Heart left ventricle (tissue), 16 donors: ENCODE measurements around the gene GSK3B. TPM values are rescaled to one million over a fixed set of nuclear protein-coding genes. Genes with fewer than 3 reads are reported as not detected.

Source experiments
- ATAC-seq, 4 donors: fragments of 200-7000 bp; cut with Tn5 transposase; one replicate each; pipeline ENCODE4 v1.9.1; 2020 to 2022; ENCODE audit warnings: moderate library complexity in 4 of 4, mild to moderate bottlenecking in 3 of 4, moderate number of reproducible peaks in 1 of 4
- DNase-seq, 5 donors: peaks; one replicate each; pipeline ENCODE4 v3.0.0-alpha.2; 2020
- H3K27ac ChIP-seq, 12 donors: fragments of 200-600 bp; sonication (generic) in 4 of 12; one replicate each; pipeline versions ENCODE4 v1.5.0 to v1.8.0; 2016 to 2022; ENCODE audit warnings: mild to moderate bottlenecking in 2 of 12
- H3K27me3 ChIP-seq, 9 donors: fragments of 200-600 bp; sonication (generic) in 2 of 9; one replicate each; pipeline versions ENCODE4 v1.5.1 to v1.8.0; 2016 to 2022; ENCODE audit warnings: mild to moderate bottlenecking in 3 of 9
- H3K36me3 ChIP-seq, 9 donors: fragments of 200-600 bp; sonication (generic) in 2 of 9; one replicate each; pipeline versions ENCODE4 v1.5.0 to v1.8.0; 2018 to 2022; ENCODE audit warnings: mild to moderate bottlenecking in 2 of 9
- H3K4me1 ChIP-seq, 12 donors: fragments of 200-600 bp; sonication (generic) in 4 of 12; one replicate each; pipeline versions ENCODE4 v1.5.0 to v1.8.0; 2016 to 2022; ENCODE audit warnings: mild to moderate bottlenecking in 3 of 12
- H3K4me3 ChIP-seq, 12 donors: fragments of 200-600 bp; sonication (generic) in 4 of 12; one replicate each; pipeline versions ENCODE4 v1.5.0 to v1.8.0; 2017 to 2022; ENCODE audit warnings: mild to moderate bottlenecking in 9 of 12, moderate library complexity in 4 of 12
- H3K9me3 ChIP-seq, 12 donors: fragments of 200-600 bp; sonication (generic) in 4 of 12; one replicate each; pipeline versions ENCODE4 v1.5.0 to v1.8.0; 2016 to 2022; ENCODE audit warnings: mild to moderate bottlenecking in 1 of 12
- CTCF ChIP-seq, 12 donors: fragments of 200-600 bp; sonication (generic) in 4 of 12; IDR thresholded peaks; one replicate each; pipeline versions ENCODE4 v1.5.0 to v1.8.0; 2018 to 2022; ENCODE audit warnings: antibody characterized with exemption in 12 of 12, mild to moderate bottlenecking in 5 of 12
- POLR2A ChIP-seq, 2 donors: fragments of 450-650 bp; IDR thresholded peaks; one replicate each; pipeline ENCODE4 v1.6.1; 2017; ENCODE audit warnings: antibody characterized with exemption in 2 of 2, mild to moderate bottlenecking in 2 of 2, moderate library complexity in 2 of 2
- WGBS, 4 donors: extraction: QIAGEN DNeasy Blood & Tissue Kit in 2 of 4; methylation state at CpG; one replicate each; pipeline versions ENCODE4 v1.1.5 to v1.1.7; 2013 to 2018; 5-methylcytosine and 5-hydroxymethylcytosine counted together
- intact Hi-C, 10 donors: fragments of 100-400 bp; cut with DNase I; formaldehyde crosslinking; loops; one replicate each; pipeline versions ENCODE4 v1.11.1 to v1.14.2; 2022
- polyA plus RNA-seq, 2 donors: library from polyadenylated mRNA; stranded (reverse); fragments of 200-250 nt; gene quantifications; one replicate each; pipeline ENCODE4 v1.2.3, GENCODE V29; 2013
- total RNA-seq, 9 donors: library from RNA; depleted of rRNA in 2 of 9; stranded (reverse); fragments of >200 nt in 2 of 9; fragmentation: NEBNext Ultra II Directional in 3 of 9; extraction: Animal tissue kit (Norgen Biotek cat#: 25700) in 3 of 9; gene quantifications; one replicate each; pipeline versions ENCODE4 v1.1.0 to v1.2.4, GENCODE V29; 2016 to 2023
- donor health status: ischemic (EF 13 %, LVEDD 7.1; RV severe dilation, severe dysfunction).
- donor health status: healthy with polysubstance abuse.
- donor health status: DM: no; HTN: yes; CAD: no.
- donor health status: DM: no; HTN: no; CAD: no.
- donor health status: ischemic (EF 25% LVEDD 6.9; RV normal size, moderate dysfunction).
- donor health status: ischemic (EF 25% LVEDD 5.7; RV mildly dilated, moderate dysfunction).
- donor health status: healthy.
- donor health status: DM: yes; HTN: yes; CAD: no.
- donor health status: ischemic (EF 35%, LVEDD 5.7; RV mildly dilated, moderate dysfunction).
- donor health status: nonischemic (EF 11% LVEDD 7.7; RV severe dilation, severe dysfunction).
- donor health status: DM: yes; HTN: yes; CAD: no.
- donor health status: PGD.
- donor health status: ischemic (EF 29% LVEDD 5.4; RV normal size, mild dysfunction).
- donor health status: nonischemic (EF 23%, LVEDD 6.1; RV moderate dilation, normal function).

The GSK3B gene
- total and polyA plus RNA-seq, 11 donors: 8.8 to 58.9 (median 41.2) TPM

- Histone ChIP-seq H3K36me3 (no peaks in the 10 kb centered on the region), H3K4me3 (no peak overlapping the region), H3K27me3 (no peaks in the 10 kb centered on the region), H3K9me3 (no peaks in the 10 kb centered on the region), H3K4me1 (no peaks in the 10 kb centered on the region), H3K27ac (no peak overlapping the region)
- TF ChIP-seq POLR2A (IDR thresholded peaks at IDR 0.05) (no peak), CTCF (IDR thresholded peaks at IDR 0.05) (no peak)
- intact Hi-C loops: no loop called here
- DNase-seq (no peak), ATAC-seq (no peak)
- WGBS, 4 donors: 85 to 94% (median 90%) methylated on average over 2 of the region's 2 CpGs
Measured at GRCh38 chr3:120129718-120130513, 35.7 kb upstream of the GSK3B start.

- H3K4me3 ChIP-seq: no peak overlapping the region
- H3K36me3 ChIP-seq: no peaks in the 10 kb centered on the region
- no peaks in the 10 kb centered on the region for H3K27me3 ChIP-seq
- no peak for ATAC-seq
- DNase-seq: no peak
- intact Hi-C loops: no loop called here
- H3K9me3 ChIP-seq: no peaks in the 10 kb centered on the region
- no peak overlapping the region for H3K27ac ChIP-seq
- TF ChIP-seq CTCF (IDR thresholded peaks at IDR 0.05): no peak
- no peak for TF ChIP-seq POLR2A (IDR thresholded peaks at IDR 0.05)
- 94 to 100% (median 95%) methylated on average over 1 of the region's 1 CpG for WGBS, 4 donors
- no peaks in the 10 kb centered on the region for H3K4me1 ChIP-seq
Measured at GRCh38 chr3:120129051-120129450, 34.8 kb upstream of the GSK3B start.

GRCh38 chr3:120125992-120126391 lies 31.7 kb upstream of the GSK3B start:
- no peaks in the 10 kb centered on the region for H3K4me1 ChIP-seq
- no peaks in the 10 kb centered on the region for H3K36me3 ChIP-seq
- ATAC-seq (no peak), DNase-seq (no peak)
- intact Hi-C loops: no loop called here
- H3K9me3 ChIP-seq: no peaks in the 10 kb centered on the region
- TF ChIP-seq CTCF (IDR thresholded peaks at IDR 0.05): no peak
- no peak for TF ChIP-seq POLR2A (IDR thresholded peaks at IDR 0.05)
- no peak overlapping the region for H3K4me3 ChIP-seq
- no peak overlapping the region for H3K27ac ChIP-seq
- no peaks in the 10 kb centered on the region for H3K27me3 ChIP-seq

- TF ChIP-seq CTCF (IDR thresholded peaks at IDR 0.05): no peak
- no peak for TF ChIP-seq POLR2A (IDR thresholded peaks at IDR 0.05)
- Histone ChIP-seq H3K27ac (no peak overlapping the region), H3K4me3 (no peak overlapping the region), H3K36me3 (no peaks in the 10 kb centered on the region), H3K9me3 (peaks cover 0 to 15% (median 0%) of the 10 kb centered on the region in 12 donors), H3K4me1 (no peaks in the 10 kb centered on the region), H3K27me3 (no peaks in the 10 kb centered on the region)
- intact Hi-C loops: no loop called here
- ATAC-seq (no peak), DNase-seq (no peak)
- WGBS, 4 donors: 85 to 89% (median 87%) methylated on average over 7 of the region's 7 CpGs
Measured at GRCh38 chr3:120119846-120120510, 25.7 kb upstream of the GSK3B start.
